Kidney epithelial cell (primary cell): ENCODE measurements around the gene GAREM1. TPM values are rescaled to one million over a fixed set of nuclear protein-coding genes. Genes with fewer than 3 reads are reported as not detected.
"Not testable (repeated sequence)": the region's sequence is repeated elsewhere in the genome, so short reads cannot be mapped to it uniquely, and the experiment has no call there.

Source experiments
- DNase-seq: peaks from one replicate; pipeline ENCODE4 v3.0.0-alpha.2; 2010; ENCODE audit warnings: low read depth
- H3K27me3 ChIP-seq: 2 replicates; pipeline ENCODE4 v1.6.0; 2011; ENCODE audit warnings: low read length; ENCODE audit not compliant: control insufficient read depth, insufficient read depth
- H3K36me3 ChIP-seq: 2 replicates; pipeline ENCODE4 v1.5.1; 2011; ENCODE audit warnings: low read length; ENCODE audit not compliant: control insufficient read depth, insufficient read depth
- H3K4me3 ChIP-seq: 2 replicates; pipeline ENCODE4 v1.5.1; 2011; ENCODE audit warnings: low read depth, mild to moderate bottlenecking, control low read depth, low read length
- CTCF ChIP-seq: IDR thresholded peaks from 2 replicates; pipeline ENCODE4 v1.5.1; 2011; ENCODE audit warnings: mild to moderate bottlenecking, moderate library complexity, low read length, control low read depth, inconsistent platforms; ENCODE audit not compliant: insufficient read depth, poor library complexity, severe bottlenecking
- total RNA-seq: library from RNA; depleted of rRNA; stranded (reverse); fragments of >200 nt; gene quantifications from 2 replicates; pipeline ENCODE4 v1.2.3, GENCODE V29; 2015

GAREM1 gene
- total RNA-seq, 1 donor from 2014 or later: 2.9 TPM

GRCh38 chr18:32297579-32298170 lies 173.0 kb downstream of the GAREM1 start:
- TF ChIP-seq CTCF: no peak
- no peak for DNase-seq
- H3K36me3 ChIP-seq: no peaks in the 10 kb centered on the region
- H3K27me3 ChIP-seq: no peaks in the 10 kb centered on the region
- no peak overlapping the region for H3K4me3 ChIP-seq

- Histone ChIP-seq H3K36me3 (no peaks in the 10 kb centered on the region), H3K4me3 (no peak overlapping the region), H3K27me3 (no peaks in the 10 kb centered on the region)
- no peak for TF ChIP-seq CTCF
- DNase-seq: no peak
Observed at GRCh38 chr18:32296851-32297250, 173.8 kb downstream of the GAREM1 start.

- H3K27me3 ChIP-seq: no peaks in the 10 kb centered on the region
- DNase-seq: no peak
- H3K36me3 ChIP-seq: no peaks in the 10 kb centered on the region
- no peak for TF ChIP-seq CTCF
- H3K4me3 ChIP-seq: no peak overlapping the region
Observed at GRCh38 chr18:32295604-32296003, 175.1 kb downstream of the GAREM1 start.

GRCh38 chr18:32293107-32293506 lies 177.6 kb downstream of the GAREM1 start:
- no peak overlapping the region for H3K4me3 ChIP-seq
- no peak for DNase-seq
- H3K27me3 ChIP-seq: no peaks in the 10 kb centered on the region
- H3K36me3 ChIP-seq: no peaks in the 10 kb centered on the region
- no peak for TF ChIP-seq CTCF

- DNase-seq, H3K36me3 ChIP-seq, H3K4me3 ChIP-seq, H3K27me3 ChIP-seq: not testable (repeated sequence)
Observed at GRCh38 chr18:32291623-32292022, 179.1 kb downstream of the GAREM1 start.

- TF ChIP-seq CTCF: no peak
- Histone ChIP-seq H3K36me3 (no peaks in the 10 kb centered on the region), H3K4me3 (no peak overlapping the region), H3K27me3 (no peaks in the 10 kb centered on the region)
- no peak for DNase-seq
Observed at GRCh38 chr18:32290810-32291209, 179.9 kb downstream of the GAREM1 start.
